Tibial artery (tissue), 4 donors: ENCODE measurements around the gene TRAF2.
"Not testable (repeated sequence)": the region's sequence is repeated elsewhere in the genome, so short reads cannot be mapped to it uniquely, and the experiment has no call there.

Source experiments
- DNase-seq, 2 donors: peaks; one replicate each; pipeline ENCODE4 v3.0.0-alpha.2; 2019
- H3K27ac ChIP-seq, 2 donors: fragments of 200-600 bp; sonication (generic) in 1 of 2; 1 replicate in 1 of 2; 2 replicates in 1 of 2; pipeline ENCODE4 v1.5.1; 2018 to 2019; ENCODE audit warnings: mild to moderate bottlenecking in 1 of 2
- H3K27me3 ChIP-seq, 2 donors: fragments of 200-600 bp; sonication (generic) in 1 of 2; one replicate each; pipeline versions ENCODE4 v1.5.1 to v1.6.0; 2016 to 2019
- H3K36me3 ChIP-seq, 3 donors: fragments of 200-600 bp; sonication (generic) in 2 of 3; one replicate each; pipeline ENCODE4 v1.5.1; 2016 to 2019; ENCODE audit warnings: mild to moderate bottlenecking in 2 of 3
- H3K4me1 ChIP-seq, 4 donors: fragments of 200-600 bp; sonication (generic) in 2 of 4; 1 replicate in 3 of 4; 2 replicates in 1 of 4; pipeline ENCODE4 v1.5.1; 2016 to 2019
- H3K4me3 ChIP-seq, 2 donors: fragments of 200-600 bp; sonication (generic) in 1 of 2; 1 replicate in 1 of 2; 2 replicates in 1 of 2; pipeline ENCODE4 v1.5.1; 2018 to 2019; ENCODE audit warnings: mild to moderate bottlenecking in 2 of 2
- H3K9me3 ChIP-seq, 3 donors: fragments of 200-600 bp; sonication (generic) in 1 of 3; one replicate each; pipeline ENCODE4 v1.5.1; 2016 to 2019
- intact Hi-C: fragments of 100-400 bp; cut with DNase I; formaldehyde crosslinking; loops from one replicate; pipeline ENCODE4 v1.15.0; 2023; ENCODE audit warnings: low total_unique reads
- TF ChIP-seq, protein P1 (sequence below), 2 experiments: fragments of 200-600 bp in 1 of 2; fragments of 450-650 bp in 1 of 2; IDR thresholded peaks; one replicate each; pipeline ENCODE4 v1.5.1; 2017 to 2019; ENCODE audit warnings: antibody characterized with exemption in 2 of 2, mild to moderate bottlenecking in 1 of 2, moderate library complexity in 1 of 2

The TRAF2 gene

DNA sequence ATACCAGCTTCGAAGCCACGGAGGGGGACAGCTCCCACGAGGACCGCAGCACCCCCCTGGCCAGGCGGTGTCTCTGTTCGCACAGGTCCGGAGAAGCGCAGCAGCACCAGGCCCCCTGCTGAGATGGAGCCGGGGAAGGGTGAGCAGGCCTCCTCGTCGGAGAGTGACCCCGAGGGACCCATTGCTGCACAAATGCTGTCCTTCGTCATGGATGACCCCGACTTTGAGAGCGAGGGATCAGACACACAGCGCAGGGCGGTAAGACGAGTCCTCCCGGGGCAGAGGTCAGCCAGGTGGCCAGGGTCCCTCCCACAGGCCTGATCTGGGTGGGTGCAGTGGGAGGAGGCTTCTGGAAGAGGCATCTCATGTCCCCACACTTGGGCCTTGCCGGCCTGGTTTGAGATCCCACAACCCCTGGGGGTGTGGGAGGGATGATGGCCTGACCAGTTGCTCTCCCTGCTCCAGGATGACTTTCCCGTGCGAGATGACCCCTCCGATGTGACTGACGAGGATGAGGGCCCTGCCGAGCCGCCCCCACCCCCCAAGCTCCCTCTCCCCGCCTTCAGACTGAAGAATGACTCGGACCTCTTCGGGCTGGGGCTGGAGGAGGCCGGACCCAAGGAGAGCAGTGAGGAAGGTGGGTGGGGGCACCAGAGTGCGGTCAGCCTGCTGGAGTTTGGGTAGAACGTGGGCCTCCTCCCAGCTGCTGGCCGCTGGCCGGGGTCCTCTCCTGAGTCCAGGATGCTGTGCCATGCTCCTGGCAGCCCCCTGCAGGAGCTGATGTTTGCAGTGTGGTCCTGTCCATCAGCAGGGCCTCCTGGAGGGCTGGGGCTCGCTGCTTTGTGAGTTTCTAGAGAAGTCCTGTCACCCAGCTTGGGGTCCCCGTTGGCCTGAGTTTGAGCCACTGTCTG, 46.8 kb upstream of the TRAF2 start:
- intact Hi-C loops: loop anchor here (5.0 kb wide), 2 partner anchors 32 to 188 kb away; partner anchors contain the start of genes ABCA2 and RABL6
- Histone ChIP-seq H3K36me3 (peaks cover 12 to 63% (median 27%) of the 10 kb centered on the region in 3 donors), H3K4me1 (peaks cover 0 to 44% (median 32%) of the 10 kb centered on the region in 4 donors), H3K27ac (no peak overlapping the region), H3K4me3 (no peak overlapping the region), H3K27me3 (peaks cover 3 to 21% of the 10 kb centered on the region in 2 donors), H3K9me3 (no peaks in the 10 kb centered on the region)
- DNase-seq: no peak
- TF ChIP-seq, protein P1, sequence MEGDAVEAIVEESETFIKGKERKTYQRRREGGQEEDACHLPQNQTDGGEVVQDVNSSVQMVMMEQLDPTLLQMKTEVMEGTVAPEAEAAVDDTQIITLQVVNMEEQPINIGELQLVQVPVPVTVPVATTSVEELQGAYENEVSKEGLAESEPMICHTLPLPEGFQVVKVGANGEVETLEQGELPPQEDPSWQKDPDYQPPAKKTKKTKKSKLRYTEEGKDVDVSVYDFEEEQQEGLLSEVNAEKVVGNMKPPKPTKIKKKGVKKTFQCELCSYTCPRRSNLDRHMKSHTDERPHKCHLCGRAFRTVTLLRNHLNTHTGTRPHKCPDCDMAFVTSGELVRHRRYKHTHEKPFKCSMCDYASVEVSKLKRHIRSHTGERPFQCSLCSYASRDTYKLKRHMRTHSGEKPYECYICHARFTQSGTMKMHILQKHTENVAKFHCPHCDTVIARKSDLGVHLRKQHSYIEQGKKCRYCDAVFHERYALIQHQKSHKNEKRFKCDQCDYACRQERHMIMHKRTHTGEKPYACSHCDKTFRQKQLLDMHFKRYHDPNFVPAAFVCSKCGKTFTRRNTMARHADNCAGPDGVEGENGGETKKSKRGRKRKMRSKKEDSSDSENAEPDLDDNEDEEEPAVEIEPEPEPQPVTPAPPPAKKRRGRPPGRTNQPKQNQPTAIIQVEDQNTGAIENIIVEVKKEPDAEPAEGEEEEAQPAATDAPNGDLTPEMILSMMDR (IDR thresholded peaks at IDR 0.05): no peak

DNA sequence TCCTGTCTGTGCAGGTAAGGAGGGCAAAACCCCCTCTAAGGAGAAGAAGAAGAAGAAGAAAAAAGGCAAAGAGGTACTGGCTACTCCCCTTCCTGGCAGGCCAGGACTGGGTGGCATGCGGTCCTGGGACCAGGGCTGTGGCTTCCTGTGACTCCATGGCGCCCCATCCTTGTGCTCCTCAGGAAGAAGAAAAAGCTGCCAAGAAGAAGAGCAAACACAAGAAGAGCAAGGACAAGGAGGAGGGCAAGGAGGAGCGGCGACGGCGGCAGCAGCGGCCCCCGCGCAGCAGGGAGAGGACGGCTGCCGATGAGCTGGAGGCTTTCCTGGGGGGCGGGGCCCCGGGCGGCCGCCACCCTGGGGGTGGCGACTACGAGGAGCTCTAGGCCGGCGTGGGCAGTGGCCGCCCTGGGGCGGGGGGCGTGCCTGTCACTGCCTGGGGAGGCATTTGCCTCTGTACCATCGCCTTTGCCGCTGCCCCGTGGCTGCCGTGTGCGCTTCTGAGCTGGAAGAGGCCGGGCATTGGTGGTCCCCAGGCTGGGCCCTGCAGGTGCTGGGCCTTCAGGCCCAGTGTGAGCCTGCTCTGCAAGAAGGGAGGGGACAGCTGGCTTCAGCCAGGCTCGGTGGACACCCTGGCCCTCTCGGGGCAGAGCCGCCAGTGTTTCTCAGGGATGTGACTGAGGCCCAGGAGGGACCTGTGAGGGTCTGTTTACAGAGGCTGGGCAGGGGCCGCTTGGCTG, 46.0 kb upstream of the TRAF2 start:
- Histone ChIP-seq H3K4me3 (no peak overlapping the region), H3K27ac (no peak overlapping the region), H3K4me1 (peaks cover 0 to 50% (median 33%) of the 10 kb centered on the region in 4 donors), H3K36me3 (peaks cover 12 to 60% (median 27%) of the 10 kb centered on the region in 3 donors), H3K27me3 (peaks cover 3 to 26% of the 10 kb centered on the region in 2 donors), H3K9me3 (no peaks in the 10 kb centered on the region)
- intact Hi-C loops: loop anchor here (5.0 kb wide), 2 partner anchors 33 to 187 kb away; partner anchors contain the start of genes ABCA2 and RABL6
- no peak for DNase-seq
- TF ChIP-seq, protein P1 (IDR thresholded peaks at IDR 0.05): no peak

- intact Hi-C loops: loop anchor here (5.0 kb wide), 2 partner anchors 34 to 186 kb away; partner anchors contain the start of genes ABCA2 and RABL6
- no peak overlapping the region for H3K4me3 ChIP-seq
- TF ChIP-seq, protein P1 (IDR thresholded peaks at IDR 0.05): no peak
- no peak overlapping the region for H3K27ac ChIP-seq
- H3K9me3 ChIP-seq: no peaks in the 10 kb centered on the region
- peaks cover 3 to 34% of the 10 kb centered on the region in 2 donors for H3K27me3 ChIP-seq
- peaks cover 0 to 58% (median 38%) of the 10 kb centered on the region in 4 donors for H3K4me1 ChIP-seq
- H3K36me3 ChIP-seq: peaks cover 12 to 52% (median 27%) of the 10 kb centered on the region in 3 donors
- no peak for DNase-seq
Measured at GRCh38 chr9:136840877-136841645, 45.3 kb upstream of the TRAF2 start.

DNA sequence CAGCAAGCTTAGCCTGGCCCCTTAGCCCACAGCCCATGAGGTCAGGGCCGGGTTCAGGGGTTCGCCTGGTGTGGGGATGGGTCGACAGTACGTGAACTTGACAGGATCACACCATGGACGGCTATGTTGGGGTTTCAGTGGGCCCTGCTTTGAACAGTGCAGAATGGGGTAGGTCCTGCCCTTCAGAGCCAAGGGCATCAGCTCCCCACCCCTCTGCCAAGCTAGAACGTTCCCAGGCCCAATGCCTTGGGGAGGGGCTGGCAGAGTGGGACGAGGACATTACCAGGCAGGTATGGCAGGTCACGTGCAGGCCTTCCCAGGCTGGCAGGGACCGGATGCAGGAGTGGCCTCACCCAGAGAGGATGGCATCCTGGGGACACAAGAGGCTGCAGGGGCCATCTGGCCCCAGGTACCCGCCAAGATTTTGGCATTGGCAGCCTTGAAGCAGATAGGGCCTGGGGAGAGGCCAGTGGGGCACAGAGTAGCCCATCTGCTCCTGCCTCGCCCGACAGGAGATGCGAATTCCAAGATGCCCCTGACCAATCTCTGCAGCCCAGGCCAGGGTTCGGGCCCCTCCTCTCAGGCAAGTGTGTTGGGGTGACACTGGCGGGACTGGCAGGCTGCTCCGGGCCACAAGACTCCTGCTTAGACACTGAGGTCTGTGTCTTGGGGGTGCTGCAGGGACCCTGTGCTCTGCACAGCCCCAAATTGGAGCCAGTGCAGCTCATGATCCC, 44.5 kb upstream of the TRAF2 start:
- H3K9me3 ChIP-seq, DNase-seq, H3K27ac ChIP-seq: not testable (repeated sequence)
- Histone ChIP-seq H3K4me3 (peak overlapping the region; percentile 35 to 51), H3K27me3 (peaks cover 3 to 41% of the 10 kb centered on the region in 2 donors), H3K36me3 (peaks cover 12 to 44% (median 27%) of the 10 kb centered on the region in 3 donors), H3K4me1 (peaks cover 0 to 64% (median 43%) of the 10 kb centered on the region in 4 donors)
- intact Hi-C loops: loop anchor here (5.0 kb wide), 2 partner anchors 35 to 185 kb away; partner anchors contain the start of genes ABCA2 and RABL6

DNA sequence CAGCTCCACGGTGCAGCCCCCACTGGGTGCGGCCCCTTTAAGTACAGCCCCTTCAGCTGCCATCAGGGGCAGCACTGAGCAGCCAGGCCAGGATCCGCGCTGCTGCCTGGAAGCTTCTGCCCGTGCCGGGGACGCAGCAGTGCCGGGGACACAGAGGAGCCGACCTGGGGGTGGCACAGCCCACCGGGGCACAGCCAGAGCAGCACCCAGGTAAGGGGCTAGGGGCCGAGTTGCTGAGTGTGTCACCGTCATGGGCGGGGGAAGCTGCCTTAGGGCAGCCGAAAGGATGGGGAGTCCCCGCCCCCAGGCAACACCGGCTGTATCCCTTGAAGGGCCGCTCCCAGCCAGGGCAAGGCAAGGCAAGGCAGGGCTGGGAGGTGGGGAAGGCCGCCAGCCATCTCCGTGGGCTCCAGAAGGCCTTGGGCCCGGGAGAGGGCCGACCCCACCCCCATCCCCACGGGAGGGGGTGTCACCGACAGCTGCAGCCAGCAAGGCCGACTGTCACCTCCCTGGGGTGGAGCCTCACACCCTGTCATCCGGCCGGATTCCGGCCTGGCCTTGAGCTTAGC, 43.9 kb upstream of the TRAF2 start, which contains the start of gene AJM1:
TSS of gene AJM1 (plus strand) at position 99 of the 569 bp plus-strand sequence. CDS start 1,937 bp downstream, outside the sequence.
- peaks cover 0 to 71% (median 50%) of the 10 kb centered on the region in 4 donors for H3K4me1 ChIP-seq

GRCh38 chr9:136843159-136843800, 43.0 kb upstream of the TRAF2 start:
- intact Hi-C loops: loop anchor here (5.0 kb wide), 2 partner anchors 36 to 184 kb away; partner anchors contain the start of genes ABCA2 and RABL6
- peaks cover 0 to 79% (median 57%) of the 10 kb centered on the region in 4 donors for H3K4me1 ChIP-seq
- DNase-seq: not testable (repeated sequence)

More for the DNA sequence above, 43.9 kb upstream of the TRAF2 start, which contains the start of gene AJM1:
- Histone ChIP-seq H3K4me3 (peak within 1 kb of the TSS; percentile 35 to 51), H3K36me3 (peaks cover 12 to 38% (median 21%) of the 10 kb centered on the region in 3 donors), H3K27me3 (peaks cover 3 to 47% of the 10 kb centered on the region in 2 donors), H3K27ac (peak within 1 kb of the TSS in 1 of 2 donors; percentile 26)
- H3K9me3 ChIP-seq: not testable (repeated sequence)
- intact Hi-C loops: loop anchor here (5.0 kb wide), 2 partner anchors 35 to 185 kb away; partner anchors contain the start of genes ABCA2 and RABL6
- DNase-seq: peak; percentile 69 to 84
- TF ChIP-seq, protein P1 (IDR thresholded peaks at IDR 0.05): peak; percentile 87 to 93

More at GRCh38 chr9:136843159-136843800, 43.0 kb upstream of the TRAF2 start:
- not testable (repeated sequence) for H3K9me3 ChIP-seq, H3K27ac ChIP-seq
- Histone ChIP-seq H3K27me3 (peaks cover 3 to 47% of the 10 kb centered on the region in 2 donors), H3K36me3 (peaks cover 12 to 30% (median 15%) of the 10 kb centered on the region in 3 donors), H3K4me3 (peak overlapping the region in 1 of 2 donors; percentile 51)
